Ovary (tissue), 9 donors: Measurements from ENCODE around the gene JAK2. TPM values are rescaled to one million over a fixed set of nuclear protein-coding genes. Genes with fewer than 3 reads are reported as not detected.
A peak's percentile ranks its signal among the peaks of the same experiment; 100 is the strongest.
"Not testable (repeated sequence)": the region's sequence is repeated elsewhere in the genome, so short reads cannot be mapped to it uniquely, and the experiment has no call there.

ENCODE experiments used
- DNase-seq, 5 donors: peaks; one replicate each; pipeline ENCODE4 v3.0.0-alpha.2; 2019 to 2020
- H3K27ac ChIP-seq, 2 donors: fragments of 200-600 bp; one replicate each; pipeline versions ENCODE4 v1.5.1 to v1.8.0; 2019 to 2022
- H3K27me3 ChIP-seq: fragments of 200-600 bp; one replicate; pipeline ENCODE4 v1.8.0; 2022
- H3K36me3 ChIP-seq: fragments of 200-600 bp; sonication (generic); one replicate; pipeline ENCODE4 v1.5.1; 2019
- H3K4me1 ChIP-seq: one replicate; pipeline ENCODE4 v1.8.1; 2013; ENCODE audit warnings: mild to moderate bottlenecking, moderate library complexity; ENCODE audit not compliant: insufficient read depth
- H3K4me3 ChIP-seq: fragments of 200-600 bp; sonication (generic); one replicate; pipeline ENCODE4 v1.5.1; 2017
- H3K9me3 ChIP-seq, 2 donors: fragments of 200-600 bp in 1 of 2; sonication (generic) in 1 of 2; one replicate each; pipeline versions ENCODE4 v1.5.1 to v1.8.1; 2013 to 2019; ENCODE audit warnings: mild to moderate bottlenecking in 1 of 2, moderate library complexity in 1 of 2
- CTCF ChIP-seq, 3 donors: fragments of 450-650 bp in 2 of 3; fragments of 200-600 bp in 1 of 3; IDR thresholded peaks; one replicate each; pipeline versions ENCODE4 v1.5.1 to v1.8.0; 2016 to 2022; ENCODE audit warnings: antibody characterized with exemption in 3 of 3, mild to moderate bottlenecking in 1 of 3
- EP300 ChIP-seq: sonication (generic); formaldehyde crosslinking; IDR thresholded peaks from one replicate; pipeline ENCODE4 v1.6.1; 2017; ENCODE audit warnings: antibody characterized with exemption
- POLR2A ChIP-seq: fragments of 450-650 bp; IDR thresholded peaks from one replicate; pipeline ENCODE4 v1.6.1; 2017; ENCODE audit warnings: antibody characterized with exemption, mild to moderate bottlenecking, moderate library complexity
- WGBS, 3 donors: extraction: QIAGEN DNeasy Blood & Tissue Kit in 1 of 3; methylation state at CpG; one replicate each; pipeline versions ENCODE4 v1.1.5 to v1.1.7; 2013 to 2017; 5-methylcytosine and 5-hydroxymethylcytosine counted together
- intact Hi-C, 4 donors: fragments of 100-400 bp; cut with DNase I; formaldehyde crosslinking; loops; one replicate each; pipeline versions ENCODE4 v1.11.0 to v1.15.1; 2022 to 2023
- polyA plus RNA-seq, 2 donors: library from polyadenylated mRNA; stranded (reverse); fragments of 200-250 nt in 1 of 2; fragments of 350-450 nt in 1 of 2; fragmentation: Illumina TruSeq in 1 of 2; extraction: RNeasy Lipid Tissue Mini Kit (QIAGEN cat#74804) in 1 of 2; gene quantifications; one replicate each; pipeline ENCODE4 v1.2.3, GENCODE V29; 2013 to 2014
- total RNA-seq, 7 donors: library from RNA; depleted of rRNA in 2 of 7; stranded (reverse); fragments of >200 nt in 2 of 7; fragmentation: NEBNext Ultra II Directional in 3 of 7; extraction: Animal tissue kit (Norgen Biotek cat#: 25700) in 3 of 7; gene quantifications; one replicate each; pipeline versions ENCODE4 v1.1.0 to v1.2.4, GENCODE V29; 2016 to 2023
- donor health status: DM: no; HTN: no; CAD: no; lungs with moderate emphysema.
- donor health status: DM: no; HTN: no; CAD: no.
- donor health status: Bipolar disorder and iron deficiency.
- donor health status: DM: yes; HTN: yes; CAD: no.
- donor health status: DM: no; HTN: no; CAD: no.
- donor health status: DM: yes; HTN: yes; CAD: no.

Gene JAK2
- total and polyA plus RNA-seq, 9 donors = 8.6 to 31.4 (median 18.4) TPM

GRCh38 chr9:5085993-5086392 is 100.9 kb downstream of the JAK2 start:
- Histone ChIP-seq H3K9me3 (no peaks in the 10 kb centered on the region), H3K4me3 (no peak overlapping the region), H3K36me3 (no peaks in the 10 kb centered on the region), H3K27ac (no peak overlapping the region), H3K27me3 (no peaks in the 10 kb centered on the region), H3K4me1 (peaks cover 2% of the 10 kb centered on the region)
- peak in 1 of 5 donors; percentile 5 for DNase-seq
- intact Hi-C loops = no loop called here
- WGBS, 3 donors = 79 to 86% (median 80%) methylated on average over 30 of the region's 30 CpGs
- TF ChIP-seq POLR2A (no peak), EP300 (no peak), CTCF (IDR thresholded peaks at IDR 0.05) (no peak)

- no peaks in the 10 kb centered on the region for H3K36me3 ChIP-seq
- H3K27me3 ChIP-seq = no peaks in the 10 kb centered on the region
- no peaks in the 10 kb centered on the region for H3K9me3 ChIP-seq
- 46 to 73% (median 54%) methylated on average over 2 of the region's 2 CpGs for WGBS, 3 donors
- TF ChIP-seq POLR2A (no peak), CTCF (IDR thresholded peaks at IDR 0.05) (no peak), EP300 (no peak)
- no peak overlapping the region for H3K27ac ChIP-seq
- DNase-seq = no peak
- no peaks in the 10 kb centered on the region for H3K4me1 ChIP-seq
- intact Hi-C loops = no loop called here
- H3K4me3 ChIP-seq = no peak overlapping the region
Observed at GRCh38 chr9:5089737-5090136, 104.7 kb downstream of the JAK2 start.

- Histone ChIP-seq H3K9me3 (peaks cover 0 to 4% of the 10 kb centered on the region in 2 donors), H3K4me3 (no peak overlapping the region), H3K36me3 (no peaks in the 10 kb centered on the region), H3K4me1 (no peaks in the 10 kb centered on the region), H3K27ac (no peak overlapping the region), H3K27me3 (no peaks in the 10 kb centered on the region)
- TF ChIP-seq POLR2A (no peak), EP300 (no peak), CTCF (IDR thresholded peaks at IDR 0.05) (no peak)
- no peak for DNase-seq
- intact Hi-C loops = no loop called here
- WGBS, 3 donors = 94 to 97% (median 97%) methylated on average over 2 of the region's 2 CpGs
Observed at GRCh38 chr9:5095795-5096194, 110.7 kb downstream of the JAK2 start.

GRCh38 chr9:5099466-5099865 is 114.4 kb downstream of the JAK2 start:
- Histone ChIP-seq H3K27me3 (no peaks in the 10 kb centered on the region), H3K9me3 (peaks cover 0 to 8% of the 10 kb centered on the region in 2 donors), H3K4me1 (no peaks in the 10 kb centered on the region), H3K27ac (no peak overlapping the region), H3K36me3 (no peaks in the 10 kb centered on the region), H3K4me3 (no peak overlapping the region)
- 65 to 97% (median 82%) methylated on average over 3 of the region's 3 CpGs for WGBS, 3 donors
- intact Hi-C loops = no loop called here
- TF ChIP-seq POLR2A = no peak
- no peak for DNase-seq

- intact Hi-C loops, H3K4me1 ChIP-seq, H3K27ac ChIP-seq, H3K9me3 ChIP-seq, H3K4me3 ChIP-seq, DNase-seq, H3K36me3 ChIP-seq, H3K27me3 ChIP-seq: not testable (repeated sequence)
- 88 to 98% (median 91%) methylated on average over 7 of the region's 7 CpGs for WGBS, 3 donors
Observed at GRCh38 chr9:5101127-5101526, 116.1 kb downstream of the JAK2 start.

- H3K27me3 ChIP-seq, H3K4me1 ChIP-seq, H3K36me3 ChIP-seq, H3K27ac ChIP-seq, H3K4me3 ChIP-seq, DNase-seq, H3K9me3 ChIP-seq, intact Hi-C loops: not testable (repeated sequence)
- 93 to 98% (median 95%) methylated on average over 2 of the region's 2 CpGs for WGBS, 3 donors
Observed at GRCh38 chr9:5106517-5106916, 121.4 kb downstream of the JAK2 start.
